ENCODE results near the gene ACAA2. TPM values are rescaled to one million over a fixed set of nuclear protein-coding genes. Genes with fewer than 3 reads are reported as not detected.

Gene ACAA2
- total and polyA plus RNA-seq, 2 experiments from 2014 or later: 91.1 to 126 TPM

DNA sequence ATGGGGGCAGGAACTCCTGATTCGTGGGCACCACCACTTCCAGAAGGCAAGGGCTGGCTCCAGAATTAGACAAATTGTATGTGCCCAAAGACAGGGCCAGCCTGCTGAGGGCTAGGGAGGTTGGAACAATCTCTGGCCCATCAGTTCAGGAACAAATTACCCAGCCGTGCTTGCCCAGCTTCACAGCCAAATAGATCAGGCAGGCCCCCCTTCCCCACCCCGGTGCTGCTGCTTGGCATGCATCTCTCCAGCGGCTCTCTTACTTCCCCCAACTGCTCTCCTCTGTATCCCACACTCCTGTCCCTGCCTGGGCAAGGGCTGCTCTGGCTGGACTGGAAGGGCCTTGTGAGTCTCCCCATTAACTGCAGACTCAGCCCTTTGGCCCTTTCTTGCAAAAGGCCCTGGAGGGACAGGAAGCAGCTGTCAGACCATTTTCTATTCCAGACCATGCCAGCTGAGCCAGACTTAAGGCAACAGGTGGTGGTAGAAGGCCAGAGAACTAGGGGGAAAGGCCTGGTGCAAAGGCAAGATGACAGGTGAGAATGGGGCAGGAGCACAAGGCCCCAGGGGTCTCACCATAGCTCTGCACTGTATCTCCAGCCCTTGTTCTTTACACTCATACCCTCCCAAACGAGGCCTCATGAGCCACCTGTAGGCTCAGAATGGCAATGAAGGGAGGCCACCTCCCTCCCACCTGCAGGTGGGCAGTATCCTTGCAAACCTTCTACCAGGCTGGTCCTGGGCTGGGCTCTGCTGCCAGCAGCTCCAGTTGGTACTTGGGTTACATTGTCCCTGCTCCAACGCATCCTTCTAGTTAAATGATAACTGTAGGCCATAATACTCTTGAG, 30.7 kb upstream of the ACAA2 start:
- no peaks in the 10 kb centered on the region for H3K79me2 ChIP-seq (replicated peaks; ENCODE audit: insufficient read depth)
- H3F3A ChIP-seq (replicated peaks; ENCODE audit: low read depth): no peaks in the 10 kb centered on the region
- no peak overlapping the region for H3K4me3 Mint-ChIP-seq
- H3K36me3 ChIP-seq (ENCODE audit: insufficient read depth): no peaks in the 10 kb centered on the region
- peak; percentile 39 for ATAC-seq
- H3K4me1 Mint-ChIP-seq: peaks cover 29% of the 10 kb centered on the region
- H3K27ac ChIP-seq (ENCODE audit: low read depth): no peak overlapping the region
- no peaks in the 10 kb centered on the region; the same call in 2 of the 3 replicates for H3K36me3 Mint-ChIP-seq (ENCODE audit: low read depth)
- no peak overlapping the region for H3K4me3 ChIP-seq
- H3K9me3 Mint-ChIP-seq: no peaks in the 10 kb centered on the region
- no peak for DNase-seq (ENCODE audit: low spot score)
- no peak overlapping the region for H2AFZ ChIP-seq
- peaks cover 5% of the 10 kb centered on the region for H3K27me3 Mint-ChIP-seq (ENCODE audit: insufficient read depth, low read depth, poor library complexity)
- H3K27ac Mint-ChIP-seq: peak overlapping the region; percentile 35; the same call in 1 of the 2 replicates
- TF ChIP-seq, protein P1, sequence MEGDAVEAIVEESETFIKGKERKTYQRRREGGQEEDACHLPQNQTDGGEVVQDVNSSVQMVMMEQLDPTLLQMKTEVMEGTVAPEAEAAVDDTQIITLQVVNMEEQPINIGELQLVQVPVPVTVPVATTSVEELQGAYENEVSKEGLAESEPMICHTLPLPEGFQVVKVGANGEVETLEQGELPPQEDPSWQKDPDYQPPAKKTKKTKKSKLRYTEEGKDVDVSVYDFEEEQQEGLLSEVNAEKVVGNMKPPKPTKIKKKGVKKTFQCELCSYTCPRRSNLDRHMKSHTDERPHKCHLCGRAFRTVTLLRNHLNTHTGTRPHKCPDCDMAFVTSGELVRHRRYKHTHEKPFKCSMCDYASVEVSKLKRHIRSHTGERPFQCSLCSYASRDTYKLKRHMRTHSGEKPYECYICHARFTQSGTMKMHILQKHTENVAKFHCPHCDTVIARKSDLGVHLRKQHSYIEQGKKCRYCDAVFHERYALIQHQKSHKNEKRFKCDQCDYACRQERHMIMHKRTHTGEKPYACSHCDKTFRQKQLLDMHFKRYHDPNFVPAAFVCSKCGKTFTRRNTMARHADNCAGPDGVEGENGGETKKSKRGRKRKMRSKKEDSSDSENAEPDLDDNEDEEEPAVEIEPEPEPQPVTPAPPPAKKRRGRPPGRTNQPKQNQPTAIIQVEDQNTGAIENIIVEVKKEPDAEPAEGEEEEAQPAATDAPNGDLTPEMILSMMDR (conservative IDR thresholded peaks at IDR 0.05; ENCODE audit: low read depth in 2 of 2): peak in 1 of 2 experiments; percentile 35; a peak in 2 of 4 replicates
- no peak for TF ChIP-seq EZH2phosphoT487 (IDR thresholded peaks at IDR 0.05; ENCODE audit: unreplicated experiment)
- no peaks in the 10 kb centered on the region for H4K20me1 ChIP-seq (replicated peaks; ENCODE audit: insufficient read depth)
- no peaks in the 10 kb centered on the region for H3K27me3 ChIP-seq (ENCODE audit: insufficient read depth)
- no peaks in the 10 kb centered on the region for H3K9me2 ChIP-seq (ENCODE audit: insufficient read depth)
- no peak overlapping the region for H3K4me2 ChIP-seq
- H3K4me1 ChIP-seq (ENCODE audit: insufficient read depth): no peaks in the 10 kb centered on the region

DNA sequence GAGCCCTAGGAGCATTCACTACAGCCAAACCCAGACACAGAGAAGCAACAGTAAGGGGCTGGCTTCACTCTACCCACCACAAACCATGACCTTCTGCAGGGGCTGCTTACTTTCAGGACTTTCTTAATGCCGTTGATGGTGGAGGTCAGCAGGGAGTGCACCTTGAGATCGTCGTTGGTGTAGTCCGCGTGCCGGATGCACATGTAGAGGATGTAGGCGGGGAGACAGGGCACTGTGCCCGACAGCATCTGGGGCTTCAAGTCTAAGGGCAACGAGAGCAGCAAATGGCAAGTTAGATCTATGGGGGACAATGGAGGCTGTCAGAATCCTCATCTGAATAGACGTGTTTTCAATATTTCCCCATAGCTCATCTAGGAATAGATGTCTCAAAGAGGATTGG, 29.8 kb upstream of the ACAA2 start:
- no peaks in the 10 kb centered on the region for H3K9me2 ChIP-seq (ENCODE audit: insufficient read depth)
- H4K20me1 ChIP-seq (replicated peaks; ENCODE audit: insufficient read depth): no peaks in the 10 kb centered on the region
- ATAC-seq: no peak
- H3K27me3 ChIP-seq (ENCODE audit: insufficient read depth): no peaks in the 10 kb centered on the region
- no peaks in the 10 kb centered on the region for H3F3A ChIP-seq (replicated peaks; ENCODE audit: low read depth)
- no peaks in the 10 kb centered on the region for H3K9me3 Mint-ChIP-seq
- no peaks in the 10 kb centered on the region for H3K79me2 ChIP-seq (replicated peaks; ENCODE audit: insufficient read depth)
- H3K4me1 Mint-ChIP-seq: peaks cover 29% of the 10 kb centered on the region
- H3K27ac ChIP-seq (ENCODE audit: low read depth): no peak overlapping the region
- no peak overlapping the region for H3K4me3 ChIP-seq
- H3K4me1 ChIP-seq (ENCODE audit: insufficient read depth): no peaks in the 10 kb centered on the region
- DNase-seq (ENCODE audit: low spot score): no peak
- H3K4me3 Mint-ChIP-seq: no peak overlapping the region
- H2AFZ ChIP-seq: no peak overlapping the region
- H3K4me2 ChIP-seq: no peak overlapping the region
- no peaks in the 10 kb centered on the region for H3K36me3 ChIP-seq (ENCODE audit: insufficient read depth)
- peaks cover 3% of the 10 kb centered on the region for H3K27me3 Mint-ChIP-seq (ENCODE audit: insufficient read depth, low read depth, poor library complexity)
- no peak overlapping the region for H3K27ac Mint-ChIP-seq
- H3K36me3 Mint-ChIP-seq (ENCODE audit: low read depth): no peaks in the 10 kb centered on the region
- TF ChIP-seq, protein P2, sequence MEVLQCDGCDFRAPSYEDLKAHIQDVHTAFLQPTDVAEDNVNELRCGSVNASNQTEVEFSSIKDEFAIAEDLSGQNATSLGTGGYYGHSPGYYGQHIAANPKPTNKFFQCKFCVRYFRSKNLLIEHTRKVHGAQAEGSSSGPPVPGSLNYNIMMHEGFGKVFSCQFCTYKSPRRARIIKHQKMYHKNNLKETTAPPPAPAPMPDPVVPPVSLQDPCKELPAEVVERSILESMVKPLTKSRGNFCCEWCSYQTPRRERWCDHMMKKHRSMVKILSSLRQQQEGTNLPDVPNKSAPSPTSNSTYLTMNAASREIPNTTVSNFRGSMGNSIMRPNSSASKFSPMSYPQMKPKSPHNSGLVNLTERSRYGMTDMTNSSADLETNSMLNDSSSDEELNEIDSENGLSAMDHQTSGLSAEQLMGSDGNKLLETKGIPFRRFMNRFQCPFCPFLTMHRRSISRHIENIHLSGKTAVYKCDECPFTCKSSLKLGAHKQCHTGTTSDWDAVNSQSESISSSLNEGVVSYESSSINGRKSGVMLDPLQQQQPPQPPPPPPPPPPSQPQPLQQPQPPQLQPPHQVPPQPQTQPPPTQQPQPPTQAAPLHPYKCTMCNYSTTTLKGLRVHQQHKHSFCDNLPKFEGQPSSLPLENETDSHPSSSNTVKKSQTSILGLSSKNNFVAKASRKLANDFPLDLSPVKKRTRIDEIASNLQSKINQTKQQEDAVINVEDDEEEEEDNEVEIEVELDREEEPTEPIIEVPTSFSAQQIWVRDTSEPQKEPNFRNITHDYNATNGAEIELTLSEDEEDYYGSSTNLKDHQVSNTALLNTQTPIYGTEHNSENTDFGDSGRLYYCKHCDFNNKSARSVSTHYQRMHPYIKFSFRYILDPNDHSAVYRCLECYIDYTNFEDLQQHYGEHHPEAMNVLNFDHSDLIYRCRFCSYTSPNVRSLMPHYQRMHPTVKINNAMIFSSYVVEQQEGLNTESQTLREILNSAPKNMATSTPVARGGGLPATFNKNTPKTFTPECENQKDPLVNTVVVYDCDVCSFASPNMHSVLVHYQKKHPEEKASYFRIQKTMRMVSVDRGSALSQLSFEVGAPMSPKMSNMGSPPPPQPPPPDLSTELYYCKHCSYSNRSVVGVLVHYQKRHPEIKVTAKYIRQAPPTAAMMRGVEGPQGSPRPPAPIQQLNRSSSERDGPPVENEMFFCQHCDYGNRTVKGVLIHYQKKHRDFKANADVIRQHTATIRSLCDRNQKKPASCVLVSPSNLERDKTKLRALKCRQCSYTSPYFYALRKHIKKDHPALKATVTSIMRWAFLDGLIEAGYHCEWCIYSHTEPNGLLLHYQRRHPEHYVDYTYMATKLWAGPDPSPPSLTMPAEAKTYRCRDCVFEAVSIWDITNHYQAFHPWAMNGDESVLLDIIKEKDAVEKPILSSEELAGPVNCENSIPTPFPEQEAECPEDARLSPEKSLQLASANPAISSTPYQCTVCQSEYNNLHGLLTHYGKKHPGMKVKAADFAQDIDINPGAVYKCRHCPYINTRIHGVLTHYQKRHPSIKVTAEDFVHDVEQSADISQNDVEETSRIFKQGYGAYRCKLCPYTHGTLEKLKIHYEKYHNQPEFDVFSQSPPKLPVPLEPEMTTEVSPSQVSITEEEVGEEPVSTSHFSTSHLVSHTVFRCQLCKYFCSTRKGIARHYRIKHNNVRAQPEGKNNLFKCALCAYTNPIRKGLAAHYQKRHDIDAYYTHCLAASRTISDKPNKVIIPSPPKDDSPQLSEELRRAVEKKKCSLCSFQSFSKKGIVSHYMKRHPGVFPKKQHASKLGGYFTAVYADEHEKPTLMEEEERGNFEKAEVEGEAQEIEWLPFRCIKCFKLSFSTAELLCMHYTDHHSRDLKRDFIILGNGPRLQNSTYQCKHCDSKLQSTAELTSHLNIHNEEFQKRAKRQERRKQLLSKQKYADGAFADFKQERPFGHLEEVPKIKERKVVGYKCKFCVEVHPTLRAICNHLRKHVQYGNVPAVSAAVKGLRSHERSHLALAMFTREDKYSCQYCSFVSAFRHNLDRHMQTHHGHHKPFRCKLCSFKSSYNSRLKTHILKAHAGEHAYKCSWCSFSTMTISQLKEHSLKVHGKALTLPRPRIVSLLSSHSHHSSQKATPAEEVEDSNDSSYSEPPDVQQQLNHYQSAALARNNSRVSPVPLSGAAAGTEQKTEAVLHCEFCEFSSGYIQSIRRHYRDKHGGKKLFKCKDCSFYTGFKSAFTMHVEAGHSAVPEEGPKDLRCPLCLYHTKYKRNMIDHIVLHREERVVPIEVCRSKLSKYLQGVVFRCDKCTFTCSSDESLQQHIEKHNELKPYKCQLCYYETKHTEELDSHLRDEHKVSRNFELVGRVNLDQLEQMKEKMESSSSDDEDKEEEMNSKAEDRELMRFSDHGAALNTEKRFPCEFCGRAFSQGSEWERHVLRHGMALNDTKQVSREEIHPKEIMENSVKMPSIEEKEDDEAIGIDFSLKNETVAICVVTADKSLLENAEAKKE (CRISPR knock-in tag; IDR thresholded peaks at IDR 0.05): no peak
- no peak for TF ChIP-seq EZH2 (IDR thresholded peaks at IDR 0.05; ENCODE audit: low read depth, unreplicated experiment)
- no peak for TF ChIP-seq CREB1 (CRISPR knock-in tag; IDR thresholded peaks at IDR 0.05; ENCODE audit: low read depth)
- TF ChIP-seq, protein P1 (conservative IDR thresholded peaks at IDR 0.05; ENCODE audit: low read depth in 2 of 2): no peak

All from GM23338 (cell line).